ENCODE results near the gene OR4K13. TPM values are rescaled to one million over a fixed set of nuclear protein-coding genes. Genes with fewer than 3 reads are reported as not detected.

Gene OR4K13
- total and polyA plus RNA-seq, 2 donors (not counting 3 experiments of a cell fraction or from before 2014, with no cell fraction given), result not detected

- Histone ChIP-seq H3K27me3 (ENCODE audit: control insufficient read depth in 2 of 2, insufficient read depth in 2 of 2, low read length in 2 of 2) (no peaks in the 10 kb centered on the region), H3K9me1 (replicated peaks; ENCODE audit: control insufficient read depth, extremely low read depth, insufficient read depth, low read length) (no peaks in the 10 kb centered on the region), H3K4me3 (replicated peaks in 1 of 3; ENCODE audit: insufficient read depth in 1 of 3, low read depth in 1 of 3, low read length in 3 of 3) (no peak overlapping the region), H3K9me3 (replicated peaks; ENCODE audit: control insufficient read depth, insufficient read depth, low read length) (peaks cover 7% of the 10 kb centered on the region), H3K4me2 (ENCODE audit: insufficient read depth, low read length) (no peak overlapping the region), H2AFZ (ENCODE audit: low read depth, low read length) (no peak overlapping the region), H3K79me2 (ENCODE audit: control insufficient read depth, insufficient read depth, low read length) (no peaks in the 10 kb centered on the region), H3K27ac (ENCODE audit: insufficient read depth, low read depth, low read length) (no peak overlapping the region), H3K36me3 (ENCODE audit: control insufficient read depth in 2 of 2, extremely low read depth in 1 of 2, insufficient read depth in 2 of 2, low read length in 2 of 2) (no peaks in the 10 kb centered on the region), H3K9ac (replicated peaks; ENCODE audit: extremely low read depth, insufficient read depth, low read length) (no peak overlapping the region), H4K20me1 (replicated peaks; ENCODE audit: control insufficient read depth, extremely low read depth, insufficient read depth, low read length) (no peaks in the 10 kb centered on the region), H3K4me1 (ENCODE audit: control insufficient read depth, extremely low read depth, insufficient read depth, low read length) (no peaks in the 10 kb centered on the region)
- dilution Hi-C loops (cut with MboI; ENCODE audit: extremely low pct_ligation_motif_present, low sequenced_read_pairs) (no loop called here), intact Hi-C loops (cut with micrococcal nuclease) (no loop called here)
- no TSS peak for BruUV-seq (replicated peaks)
- ChIA-PET POLR2A (no interaction called here), CTCF (no interaction called here)
- FAIRE-seq, result no peak
- no peak for TF ChIP-seq GATA2 (IDR thresholded peaks at IDR 0.05; ENCODE audit: insufficient read depth, insufficient read length, low read depth, low read length)
- no peak for TF ChIP-seq MAX (IDR thresholded peaks at IDR 0.05; ENCODE audit: insufficient read depth, insufficient read length)
- TF ChIP-seq POLR2A (IDR thresholded peaks at IDR 0.05; ENCODE audit: low read depth, low read length), result no peak
- TF ChIP-seq CTCF (IDR thresholded peaks at IDR 0.05; ENCODE audit: extremely low read depth in 1 of 2, insufficient read depth in 1 of 2, low read depth in 1 of 2, low read length in 2 of 2), result no peak
- no peak for TF ChIP-seq EZH2 (IDR thresholded peaks at IDR 0.05; ENCODE audit: borderline replicate concordance, low read depth, low read length, severe bottlenecking)
- no peak for TF ChIP-seq FOS (IDR thresholded peaks at IDR 0.05; ENCODE audit: borderline replicate concordance, insufficient read depth, low read length)
- no peak for TF ChIP-seq POLR2AphosphoS5 (IDR thresholded peaks at IDR 0.05; ENCODE audit: insufficient read depth, low read depth, low read length)
- TF ChIP-seq MYC (IDR thresholded peaks at IDR 0.05; ENCODE audit: low read depth, low read length), result no peak
- TF ChIP-seq JUN (IDR thresholded peaks at IDR 0.05; ENCODE audit: borderline replicate concordance, insufficient read depth, insufficient read length, low read depth), result no peak
- DNase-seq (ENCODE audit: low read depth, low spot score), result no peak
These were observed 4.8 kb downstream of the OR4K13 start for GRCh38 chr14:20031058-20031457.
